ENCODE measurements around the gene TBC1D20. TPM values are rescaled to one million over a fixed set of nuclear protein-coding genes. Genes with fewer than 3 reads are reported as not detected.

Gene TBC1D20
- total and polyA plus RNA-seq, 2 of the 4 experiments (the other 2 are of a cell fraction): 39.1 to 42.8 TPM

DNA sequence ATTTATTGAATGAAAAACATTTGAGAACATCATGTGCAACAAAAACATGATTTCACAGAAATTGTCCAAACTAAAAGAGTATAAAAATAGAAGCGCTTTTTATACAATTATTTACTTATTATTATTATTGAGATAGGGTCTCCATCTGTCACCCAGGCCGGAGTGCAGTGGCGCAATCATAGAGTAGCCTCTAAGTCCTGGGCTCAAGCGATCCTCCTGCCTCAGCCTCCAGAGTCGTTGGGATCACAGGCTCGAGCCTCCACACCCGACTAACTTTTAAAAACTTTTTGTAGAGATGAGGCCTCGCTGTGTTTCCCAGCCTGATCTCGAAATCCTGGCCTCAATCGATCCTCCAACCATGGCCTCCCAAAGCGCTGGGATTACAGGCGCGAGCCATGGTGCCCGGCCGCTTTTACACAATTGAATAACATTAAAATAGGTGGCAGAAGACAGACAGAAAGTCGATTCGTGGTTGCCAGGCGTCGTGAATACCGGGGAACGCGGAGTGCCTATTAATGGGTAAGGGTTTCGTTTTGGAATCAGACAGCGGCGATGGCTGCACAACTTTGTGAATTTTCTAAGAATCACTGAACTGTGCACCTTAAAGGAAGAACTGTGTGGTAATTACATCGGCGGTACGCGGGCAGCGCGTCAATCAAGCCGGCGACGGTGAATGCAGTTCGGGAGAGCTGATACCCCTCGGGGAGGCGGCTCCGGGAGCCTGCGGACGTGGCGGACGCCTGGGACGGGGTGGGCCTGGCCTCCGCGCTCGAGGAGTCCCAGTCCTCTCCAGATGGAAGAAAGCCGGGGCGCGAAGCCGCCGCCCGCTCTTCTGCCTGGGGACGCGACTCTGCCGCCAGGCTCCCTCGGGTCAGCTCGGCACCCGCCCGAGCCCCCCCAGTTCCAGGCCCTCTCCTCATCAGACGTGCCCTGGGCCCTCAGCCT is 807 bp downstream of the TBC1D20 start:
- intact Hi-C loops (cut with micrococcal nuclease) (no loop called here), dilution Hi-C loops (cut with HindIII; ENCODE audit: low sequenced_read_pairs, unreplicated experiment) (no loop called here), in situ Hi-C loops (cut with MboI; ENCODE audit: low sequenced_read_pairs) (no loop called here)
- Histone ChIP-seq H2BK15ac (ENCODE audit: low read depth, low read length) (no peak overlapping the region), H2BK5ac (ENCODE audit: low read depth, low read length, poor library complexity, severe bottlenecking) (peak overlapping the region; percentile 62), H2BK120ac (ENCODE audit: low read depth, low read length) (no peak overlapping the region), H3K4ac (ENCODE audit: low read depth, low read length) (peak overlapping the region; percentile 57), H3K56ac (ENCODE audit: extremely low read depth, insufficient read depth, low read length) (peak overlapping the region; percentile 42; the same call in 1 of the 2 replicates), H4K20me1 (ENCODE audit: insufficient read depth, low read length) (peaks cover 52% of the 10 kb centered on the region), H4K8ac (ENCODE audit: low read depth in 2 of 2, low read length in 2 of 2) (peak overlapping the region; percentile 21 to 41; a peak in 1 of 4 replicates), H4K91ac (ENCODE audit: insufficient read depth, low read depth, low read length) (peak overlapping the region; percentile 7; the same call in 1 of the 2 replicates), H2AK5ac (ENCODE audit: low read depth, low read length) (peak overlapping the region; percentile 62; the same call in 1 of the 2 replicates), H3K9ac (ENCODE audit: low read depth, low read length) (peak overlapping the region; percentile 89), H3K4me3 (ENCODE audit: insufficient read depth, low read depth, low read length) (peak overlapping the region; percentile 95), H3K18ac (ENCODE audit: low read depth, low read length) (peak overlapping the region; percentile 10), H3K23ac (ENCODE audit: low read depth, low read length) (peak overlapping the region; percentile 15; the same call in 1 of the 2 replicates), H2AK9ac (replicated peaks; ENCODE audit: low read depth, low read length, poor library complexity) (peak overlapping the region; percentile 74), H2BK20ac (ENCODE audit: low read depth, low read length) (no peak overlapping the region), H3K27ac (ENCODE audit: insufficient read depth, low read length) (peak overlapping the region; percentile 68), H3K79me1 (ENCODE audit: low read depth in 1 of 2, low read length in 2 of 2) (peaks cover 0 to 54% of the 10 kb centered on the region in 2 experiments; a peak in 2 of 4 replicates), H4K5ac (ENCODE audit: low read depth, low read length) (peak overlapping the region; percentile 66; the same call in 1 of the 2 replicates), H3K4me2 (ENCODE audit: low read depth, low read length) (peak overlapping the region; percentile 69), H3K14ac (replicated peaks; ENCODE audit: low read depth, low read length) (peak overlapping the region; percentile 65), H3K27me3 (ENCODE audit: control insufficient read depth, insufficient read depth, low read length) (no peaks in the 10 kb centered on the region), H2AFZ (replicated peaks; ENCODE audit: low read length, poor library complexity) (peak overlapping the region; percentile 98), H3K9me1 (ENCODE audit: insufficient read depth, low read length) (peaks cover 16% of the 10 kb centered on the region), H3K4me1 (ENCODE audit: control insufficient read depth, insufficient read depth, low read length) (peaks cover 7% of the 10 kb centered on the region), H3K36me3 (ENCODE audit: control insufficient read depth, insufficient read depth, low read length) (peaks cover 2% of the 10 kb centered on the region; the same call in 1 of the 2 replicates), H3K9me3 (ENCODE audit: control insufficient read depth, insufficient read depth, low read length) (no peaks in the 10 kb centered on the region)
- TF ChIP-seq CHD1 (IDR thresholded peaks at IDR 0.05; ENCODE audit: low read depth, low read length) (no peak), RFX5 (IDR thresholded peaks at IDR 0.05; ENCODE audit: low read depth, low read length) (no peak), CEBPB (IDR thresholded peaks at IDR 0.05; ENCODE audit: low read depth, low read length) (peak; percentile 40), SMC3 (IDR thresholded peaks at IDR 0.05; ENCODE audit: low read depth, low read length) (no peak)
- TF ChIP-seq, protein P1, sequence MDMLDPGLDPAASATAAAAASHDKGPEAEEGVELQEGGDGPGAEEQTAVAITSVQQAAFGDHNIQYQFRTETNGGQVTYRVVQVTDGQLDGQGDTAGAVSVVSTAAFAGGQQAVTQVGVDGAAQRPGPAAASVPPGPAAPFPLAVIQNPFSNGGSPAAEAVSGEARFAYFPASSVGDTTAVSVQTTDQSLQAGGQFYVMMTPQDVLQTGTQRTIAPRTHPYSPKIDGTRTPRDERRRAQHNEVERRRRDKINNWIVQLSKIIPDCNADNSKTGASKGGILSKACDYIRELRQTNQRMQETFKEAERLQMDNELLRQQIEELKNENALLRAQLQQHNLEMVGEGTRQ (IDR thresholded peaks at IDR 0.05; ENCODE audit: low read depth, low read length): no peak
- TF ChIP-seq, protein P2, sequence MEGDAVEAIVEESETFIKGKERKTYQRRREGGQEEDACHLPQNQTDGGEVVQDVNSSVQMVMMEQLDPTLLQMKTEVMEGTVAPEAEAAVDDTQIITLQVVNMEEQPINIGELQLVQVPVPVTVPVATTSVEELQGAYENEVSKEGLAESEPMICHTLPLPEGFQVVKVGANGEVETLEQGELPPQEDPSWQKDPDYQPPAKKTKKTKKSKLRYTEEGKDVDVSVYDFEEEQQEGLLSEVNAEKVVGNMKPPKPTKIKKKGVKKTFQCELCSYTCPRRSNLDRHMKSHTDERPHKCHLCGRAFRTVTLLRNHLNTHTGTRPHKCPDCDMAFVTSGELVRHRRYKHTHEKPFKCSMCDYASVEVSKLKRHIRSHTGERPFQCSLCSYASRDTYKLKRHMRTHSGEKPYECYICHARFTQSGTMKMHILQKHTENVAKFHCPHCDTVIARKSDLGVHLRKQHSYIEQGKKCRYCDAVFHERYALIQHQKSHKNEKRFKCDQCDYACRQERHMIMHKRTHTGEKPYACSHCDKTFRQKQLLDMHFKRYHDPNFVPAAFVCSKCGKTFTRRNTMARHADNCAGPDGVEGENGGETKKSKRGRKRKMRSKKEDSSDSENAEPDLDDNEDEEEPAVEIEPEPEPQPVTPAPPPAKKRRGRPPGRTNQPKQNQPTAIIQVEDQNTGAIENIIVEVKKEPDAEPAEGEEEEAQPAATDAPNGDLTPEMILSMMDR (conservative IDR thresholded peaks at IDR 0.05; ENCODE audit: low read depth, low read length): no peak
- 8% methylated on average over 30 of the region's 60 CpGs; no CpG with 5 or more reads in 1 of the 2 experiments for WGBS, 2 experiments (ENCODE audit: extremely low coverage in 2 of 2, insufficient read length in 1 of 2)
- DNase-seq (peak; percentile 42), ATAC-seq (ENCODE audit: low read depth) (peak; percentile 59)
- no TSS peak for BruUV-seq (replicated peaks)
- ChIA-PET CTCF (interaction anchor here (1.0 kb wide), 1 partner anchor 21 kb away, joined by 3 read pairs; no protein-coding TSS in a partner anchor), POLR2A (ENCODE audit: unreplicated experiment) (no interaction called here)

Data from IMR-90 (cell line).